HepG2 (cell line): ENCODE results near the gene PPP2R2D. TPM values are rescaled to one million over a fixed set of nuclear protein-coding genes. Genes with fewer than 3 reads are reported as not detected.

Experiments used
- ATAC-seq: fragments of 200-7000 bp; cut with Tn5 transposase; 3 replicates; pipeline ENCODE4 v1.9.1; 2020; ENCODE audit warnings: mild to moderate bottlenecking, moderate library complexity
- BruUV-seq: library from RNA; stranded (reverse); fragments of 400-500 nt; replicated peaks from 2 replicates; lab custom pipeline; 2021; lab: Mats Ljungman, UMichigan
- CTCF ChIA-PET: fragments of 300-600 bp; formaldehyde crosslinking; extraction: SDS; loops from one replicate; lab custom pipeline; 2021; ENCODE audit warnings: low total read pairs, inconsistent platforms, low intra/inter-chr PET ratio; lab: Yijun Ruan, JAX
- POLR2A ChIA-PET: fragments of 350-600 bp; sonication (Branson Sonifier 250); formaldehyde crosslinking; loops from one replicate; lab custom pipeline; 2020; ENCODE audit warnings: antibody characterized with exemption, inconsistent platforms; lab: Yijun Ruan, JAX
- DNase-seq: peaks from one replicate; pipeline ENCODE4 v3.0.0-alpha.2; 2015; ENCODE audit warnings: low spot score
- FAIRE-seq: peaks from 3 replicates; lab custom pipeline; 2011; peaks lifted over from hg19 to GRCh38; lab: Jason Lieb, UNC
- H2AFZ ChIP-seq: one replicate; pipeline ENCODE4 v1.6.1; 2011; ENCODE audit warnings: low read length, inconsistent platforms
- H3K27ac ChIP-seq: fragments of 300-600 bp; 3 replicates; pipeline ENCODE4 v1.8.0; 2011; ENCODE audit warnings: mixed run types, mild to moderate bottlenecking, mixed read lengths, low read length, inconsistent platforms; ENCODE audit not compliant: insufficient read depth; ENCODE audit errors: extremely low read length
- H3K27me3 ChIP-seq, 2 experiments: fragments of 200-600 bp in 1 of 2; 2 replicates in 1 of 2; 3 replicates in 1 of 2; pipeline versions ENCODE4 v1.6.0 to v1.8.0; 2011; ENCODE audit warnings: low read length in 2 of 2, mild to moderate bottlenecking in 2 of 2, moderate library complexity in 2 of 2, inconsistent platforms in 1 of 2; ENCODE audit not compliant: insufficient read depth in 2 of 2, control insufficient read depth in 1 of 2
- H3K36me3 ChIP-seq, 2 experiments: fragments of 200-600 bp in 1 of 2; replicated peaks in 1 of 2; 2 replicates in 1 of 2; 3 replicates in 1 of 2; pipeline versions ENCODE4 v1.5.1 to v1.8.0; 2011; ENCODE audit warnings: low read length in 2 of 2, inconsistent platforms in 1 of 2; ENCODE audit not compliant: insufficient read depth in 2 of 2, control insufficient read depth in 1 of 2
- H3K4me1 ChIP-seq: 2 replicates; pipeline ENCODE4 v1.5.1; 2012; ENCODE audit warnings: low read length, inconsistent platforms; ENCODE audit not compliant: insufficient read depth
- H3K4me2 ChIP-seq: 2 replicates; pipeline ENCODE4 v1.6.0; 2011; ENCODE audit warnings: low read depth, low read length, inconsistent platforms
- H3K4me3 ChIP-seq, 3 experiments: fragments of 200-600 bp in 1 of 3; sonication (generic), shearing (Covaris generic) in 1 of 3; replicated peaks in 1 of 3; 2 replicates each; pipeline ENCODE4 v1.5.1; 2011 to 2016; ENCODE audit warnings: low read length in 3 of 3, inconsistent platforms in 2 of 3, low read depth in 2 of 3, mild to moderate bottlenecking in 2 of 3, control low read depth in 1 of 3, mixed read lengths in 1 of 3; ENCODE audit not compliant: insufficient read depth in 1 of 3
- H3K79me2 ChIP-seq: one replicate; pipeline ENCODE4 v1.6.1; 2011; ENCODE audit warnings: low read length, inconsistent platforms; ENCODE audit not compliant: insufficient read depth
- H3K9ac ChIP-seq: 2 replicates; pipeline ENCODE4 v1.6.0; 2011; ENCODE audit warnings: mild to moderate bottlenecking, low read depth, low read length, inconsistent platforms; ENCODE audit not compliant: insufficient read depth
- H3K9me3 ChIP-seq: 2 replicates; pipeline ENCODE4 v1.5.1; 2012; ENCODE audit warnings: mild to moderate bottlenecking, low read length
- H4K20me1 ChIP-seq: 2 replicates; pipeline ENCODE4 v1.6.0; 2011; ENCODE audit warnings: inconsistent platforms, mild to moderate bottlenecking, low read length, moderate library complexity; ENCODE audit not compliant: insufficient read depth
- ATF1 ChIP-seq: IDR thresholded peaks from 2 replicates; pipeline ENCODE4 v1.6.1; 2016; ENCODE audit warnings: mild to moderate bottlenecking, control low read depth
- ATF7 ChIP-seq, 2 experiments: fragments of 450-650 bp in 1 of 2; sonication (generic) in 1 of 2; formaldehyde crosslinking in 1 of 2; IDR thresholded peaks; 2 replicates each; pipeline versions ENCODE4 v1.4.0 to v1.6.1; 2016 to 2020; ENCODE audit warnings: antibody characterized with exemption in 1 of 2, mild to moderate bottlenecking in 1 of 2, missing genetic modification reagents in 1 of 2
- DNMT3B ChIP-seq: conservative IDR thresholded peaks from 2 replicates; pipeline ENCODE4 v1.6.1; 2016; ENCODE audit warnings: missing biosample characterization, control low read depth
- DPF2 ChIP-seq: sonication (generic); formaldehyde crosslinking; IDR thresholded peaks from 2 replicates; pipeline ENCODE4 v1.4.0; 2020; ENCODE audit warnings: mild to moderate bottlenecking, low read depth, missing genetic modification reagents, borderline replicate concordance
- FOXM1 ChIP-seq: sonication (generic); formaldehyde crosslinking; IDR thresholded peaks from 2 replicates; pipeline ENCODE4 v1.5.0; 2020; ENCODE audit warnings: missing genetic modification reagents
- GPN1 ChIP-seq: sonication (generic); formaldehyde crosslinking; IDR thresholded peaks from 2 replicates; pipeline ENCODE4 v1.5.1; 2020; ENCODE audit warnings: missing genetic modification reagents, borderline replicate concordance
- HBP1 ChIP-seq: IDR thresholded peaks from 2 replicates; pipeline ENCODE4 v1.6.1; 2016; ENCODE audit warnings: low read depth, control low read depth
- HES4 ChIP-seq: sonication (generic); formaldehyde crosslinking; IDR thresholded peaks from 2 replicates; pipeline ENCODE4 v1.9.0; 2021; ENCODE audit warnings: mild to moderate bottlenecking, missing genetic modification reagents, borderline replicate concordance
- HMG20B ChIP-seq: conservative IDR thresholded peaks from 2 replicates; pipeline ENCODE4 v1.6.1; 2016; ENCODE audit warnings: missing genetic modification reagents, missing compliant biosample characterization
- HNF1B ChIP-seq: sonication (generic); formaldehyde crosslinking; IDR thresholded peaks from 2 replicates; pipeline ENCODE4 v1.5.1; 2020; ENCODE audit warnings: mild to moderate bottlenecking, moderate library complexity, missing genetic modification reagents
- IKZF1 ChIP-seq: fragments of 450-650 bp; IDR thresholded peaks from 2 replicates; pipeline ENCODE4 v1.7.1; 2016
- KMT2A ChIP-seq: sonication (generic); formaldehyde crosslinking; IDR thresholded peaks from 2 replicates; pipeline ENCODE4 v1.4.0; 2020; ENCODE audit warnings: missing genetic modification reagents
- NR2C2 ChIP-seq: sonication (generic); formaldehyde crosslinking; IDR thresholded peaks from 2 replicates; pipeline ENCODE4 v1.4.0; 2020; ENCODE audit warnings: missing genetic modification reagents, mild to moderate bottlenecking, moderate library complexity, borderline replicate concordance
- REL ChIP-seq: sonication (generic); formaldehyde crosslinking; conservative IDR thresholded peaks from 2 replicates; pipeline ENCODE4 v1.8.0; 2022; ENCODE audit warnings: mild to moderate bottlenecking, missing genetic modification reagents, moderate library complexity
- ZNF296 ChIP-seq: sonication (generic); formaldehyde crosslinking; conservative IDR thresholded peaks from 2 replicates; pipeline ENCODE4 v1.5.0; 2020; ENCODE audit warnings: mild to moderate bottlenecking, missing genetic modification reagents
- ZNF569 ChIP-seq: sonication (generic); formaldehyde crosslinking; IDR thresholded peaks from 2 replicates; pipeline ENCODE4 v1.5.0; 2020; ENCODE audit warnings: mild to moderate bottlenecking, missing genetic modification reagents, moderate library complexity, borderline replicate concordance
- WGBS: methylation state at CpG from one replicate; pipeline ENCODE4 v1.1.6; 2017; ENCODE audit warnings: low lambda C conversion rate; 5-methylcytosine and 5-hydroxymethylcytosine counted together
- in situ Hi-C: cut with HindIII; loops from 2 replicates; pipeline ENCODE4 v1.10.0; 2017; ENCODE audit warnings: low pct_unique_long_range_greater_than_20kb; ENCODE audit not compliant: extremely low pct_ligation_motif_present
- intact Hi-C: fragments of 100-400 bp; cut with micrococcal nuclease; formaldehyde crosslinking; loops from one replicate; pipeline ENCODE4 v1.10.0; 2022; ENCODE audit not compliant: unreplicated experiment
- polyA plus RNA-seq, 8 experiments: library from polyadenylated mRNA; depleted of rRNA in 3 of 8; stranded (reverse) in 7 of 8; unstranded in 1 of 8; fragments of >200 nt; fragmentation: Illumina TruSeq in 4 of 8; extraction: Trizol in 4 of 8; gene quantifications; 2 replicates each; pipeline versions ENCODE4 v1.2.1 to v1.2.3, GENCODE V29; 2011 to 2016; ENCODE audit warnings: low read depth in 4 of 8, missing spikeins in 1 of 8, mixed read lengths in 1 of 8; ENCODE audit not compliant: insufficient read depth in 1 of 8
- total RNA-seq, 5 experiments: library from RNA; depleted of rRNA; stranded (reverse); fragments of >200 nt; fragmentation: Illumina TruSeq; extraction: Trizol; gene quantifications; 2 replicates each; pipeline ENCODE4 v1.2.3, GENCODE V29; 2016; ENCODE audit warnings: low read depth in 1 of 5
- TF ChIP-seq, protein P1 (sequence below): sonication (generic); formaldehyde crosslinking; IDR thresholded peaks from 2 replicates; pipeline ENCODE4 v1.4.0; 2020; ENCODE audit warnings: mild to moderate bottlenecking, missing genetic modification reagents

The PPP2R2D gene
- total and polyA plus RNA-seq, 2 of the 13 experiments (the other 11 are each of a cell fraction or from before 2014, with no cell fraction given): 32.7 to 33.2 TPM

DNA sequence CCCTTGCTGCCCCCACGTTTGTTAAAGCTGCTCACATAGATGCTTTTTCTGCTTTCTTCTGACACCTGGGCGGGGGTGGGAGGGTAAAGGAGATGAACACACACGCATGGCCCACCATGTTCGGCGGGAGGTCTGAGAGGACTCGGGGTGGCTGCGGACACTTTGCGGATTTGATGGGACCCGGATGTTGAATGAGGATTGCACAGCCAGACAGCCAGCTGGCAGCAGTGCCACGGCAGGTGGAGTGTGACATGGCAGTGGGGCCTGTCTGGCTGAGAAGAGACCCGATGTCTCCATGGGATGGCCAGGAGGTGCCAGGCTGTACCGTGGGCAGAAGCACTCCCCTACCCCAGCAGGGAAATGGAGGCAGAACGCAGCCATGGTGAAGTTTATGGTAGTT, 31.2 kb downstream of the PPP2R2D start:
- no peak overlapping the region for H3K4me2 ChIP-seq
- H3K36me3 ChIP-seq: peaks cover 6 to 30% of the 10 kb centered on the region in 2 experiments; a peak in 4 of 5 replicates
- H3K4me3 ChIP-seq: no peak overlapping the region
- in situ Hi-C loops: no loop called here
- H3K4me1 ChIP-seq: peaks cover 15% of the 10 kb centered on the region
- WGBS: 98% methylated on average over 13 of the region's 13 CpGs
- DNase-seq: no peak
- ChIA-PET CTCF (no interaction called here), POLR2A (no interaction called here)
- H2AFZ ChIP-seq: no peak overlapping the region
- peaks cover 62% of the 10 kb centered on the region; the same call in 1 of the 2 replicates for H4K20me1 ChIP-seq
- H3K9me3 ChIP-seq: no peaks in the 10 kb centered on the region
- intact Hi-C loops: no loop called here
- no peak overlapping the region for H3K9ac ChIP-seq
- no peak for FAIRE-seq
- peaks cover 81% of the 10 kb centered on the region for H3K79me2 ChIP-seq
- TF ChIP-seq IKZF1 (no peak), NR2C2 (CRISPR knock-in tag) (no peak), ATF1 (no peak), ATF7 (IDR thresholded peaks at IDR 0.05) (no peak), ATF7 (CRISPR knock-in tag; IDR thresholded peaks at IDR 0.05) (no peak), HNF1B (CRISPR knock-in tag) (no peak), ZNF296 (no peak), DNMT3B (no peak), GPN1 (CRISPR knock-in tag) (no peak), HMG20B (no peak), HES4 (CRISPR knock-in tag) (no peak), HBP1 (no peak), ZNF569 (CRISPR knock-in tag) (no peak), FOXM1 (CRISPR knock-in tag) (no peak), REL (CRISPR knock-in tag) (no peak), DPF2 (no peak), KMT2A (CRISPR knock-in tag) (no peak)
- TF ChIP-seq, protein P1, sequence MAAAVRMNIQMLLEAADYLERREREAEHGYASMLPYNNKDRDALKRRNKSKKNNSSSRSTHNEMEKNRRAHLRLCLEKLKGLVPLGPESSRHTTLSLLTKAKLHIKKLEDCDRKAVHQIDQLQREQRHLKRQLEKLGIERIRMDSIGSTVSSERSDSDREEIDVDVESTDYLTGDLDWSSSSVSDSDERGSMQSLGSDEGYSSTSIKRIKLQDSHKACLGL (CRISPR knock-in tag): no peak
- H3K27me3 ChIP-seq: no peaks in the 10 kb centered on the region
- H3K27ac ChIP-seq: no peak overlapping the region
- BruUV-seq: no TSS peak
- no peak for ATAC-seq
